ENCODE data around the gene PEX5L.

DNA sequence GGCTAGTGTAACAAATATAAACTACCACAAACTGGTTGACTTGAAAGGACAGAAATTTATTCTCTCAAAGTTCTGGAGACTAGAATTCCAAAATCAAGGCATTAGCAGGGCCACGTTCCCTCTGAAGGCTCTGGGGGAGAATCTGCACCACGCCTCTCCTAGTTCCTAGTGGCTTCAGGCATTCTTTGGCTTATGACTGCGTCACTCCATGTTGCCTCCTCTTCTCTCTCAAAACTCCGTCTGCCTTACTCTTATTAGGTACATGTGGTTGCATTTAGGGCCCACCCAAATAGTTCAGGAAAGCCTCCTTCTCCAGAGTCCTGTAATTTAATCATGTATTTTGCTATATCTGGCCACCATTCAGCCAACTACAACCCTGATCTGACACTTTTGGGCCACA, 174.8 kb downstream of the PEX5L start:
- no peak for TF ChIP-seq GATA2 (IDR thresholded peaks at IDR 0.05; ENCODE audit: low read depth, low read length)
- no peak for TF ChIP-seq GATA3 (IDR thresholded peaks at IDR 0.05; ENCODE audit: low read depth, low read length)

Data from SH-SY5Y (cell line).